Endothelial cell of umbilical vein (primary cell): Measurements from ENCODE around the gene DCTD. TPM values are rescaled to one million over a fixed set of nuclear protein-coding genes. Genes with fewer than 3 reads are reported as not detected.

Experiments
- BruUV-seq: library from RNA; stranded (reverse); fragments of 400-500 nt; replicated peaks from 2 replicates; lab custom pipeline; 2021; lab: Mats Ljungman, UMichigan
- CTCF ChIA-PET: fragments of 300-600, 350-600 bp; sonication (Branson Sonifier 250); formaldehyde crosslinking; loops from one replicate; lab custom pipeline; 2021; ENCODE audit warnings: antibody characterized with exemption, inconsistent platforms; lab: Charles Lee
- POLR2A ChIA-PET: fragments of 300-600, 350-600 bp; sonication (Branson Sonifier 250); formaldehyde crosslinking; loops from one replicate; lab custom pipeline; 2021; ENCODE audit warnings: antibody characterized with exemption, inconsistent platforms; lab: Charles Lee
- DNase-seq: peaks from one replicate; pipeline ENCODE4 v3.0.0-alpha.2; 2011; ENCODE audit warnings: low read depth, low spot score
- FAIRE-seq: peaks from 2 replicates; lab custom pipeline; 2011; peaks lifted over from hg19 to GRCh38; lab: Jason Lieb, UNC
- H2AFZ ChIP-seq: 2 replicates; pipeline ENCODE4 v1.6.0; 2012; ENCODE audit warnings: low read depth, low read length, control low read depth, inconsistent platforms
- H3K27ac ChIP-seq: 2 replicates; pipeline ENCODE4 v1.5.1; 2011; ENCODE audit warnings: low read depth, mild to moderate bottlenecking, control low read depth, low read length, moderate library complexity; ENCODE audit not compliant: insufficient read depth
- H3K27me3 ChIP-seq, 2 experiments: 2 replicates each; pipeline versions ENCODE4 v1.6.0 to v1.6.1; 2011; ENCODE audit warnings: low read length in 2 of 2, mixed read lengths in 1 of 2; ENCODE audit not compliant: control insufficient read depth in 2 of 2, insufficient read depth in 2 of 2
- H3K36me3 ChIP-seq, 2 experiments: 2 replicates in 1 of 2; 3 replicates in 1 of 2; pipeline ENCODE4 v1.5.1; 2011; ENCODE audit warnings: low read length in 2 of 2, mild to moderate bottlenecking in 1 of 2, moderate library complexity in 1 of 2; ENCODE audit not compliant: control insufficient read depth in 2 of 2, insufficient read depth in 2 of 2; ENCODE audit errors: extremely low read depth in 1 of 2
- H3K4me1 ChIP-seq: 3 replicates; pipeline ENCODE4 v1.5.1; 2011; ENCODE audit warnings: mild to moderate bottlenecking, low read length; ENCODE audit not compliant: control insufficient read depth, insufficient read depth; ENCODE audit errors: extremely low read depth
- H3K4me2 ChIP-seq: 2 replicates; pipeline ENCODE4 v1.6.1; 2011; ENCODE audit warnings: low read length, control low read depth, mixed read lengths; ENCODE audit not compliant: insufficient read depth
- H3K4me3 ChIP-seq, 3 experiments: fragments of 200-600 bp in 1 of 3; sonication (generic), shearing (Covaris generic) in 1 of 3; replicated peaks in 1 of 3; 2 replicates each; pipeline ENCODE4 v1.5.1; 2011 to 2016; ENCODE audit warnings: control low read depth in 3 of 3, low read length in 3 of 3, mild to moderate bottlenecking in 2 of 3, inconsistent platforms in 1 of 3, low read depth in 1 of 3, moderate library complexity in 1 of 3; ENCODE audit not compliant: insufficient read depth in 1 of 3
- H3K79me2 ChIP-seq: 2 replicates; pipeline ENCODE4 v1.6.0; 2012; ENCODE audit warnings: low read length, inconsistent platforms; ENCODE audit not compliant: control insufficient read depth, insufficient read depth
- H3K9ac ChIP-seq: replicated peaks from 2 replicates; pipeline ENCODE3; 2011; ENCODE audit warnings: low read length, control low read depth; ENCODE audit not compliant: insufficient read depth; ENCODE audit errors: extremely low read depth
- H3K9me1 ChIP-seq: replicated peaks from 3 replicates; pipeline ENCODE4 v1.6.0; 2011; ENCODE audit warnings: mild to moderate bottlenecking, low read length; ENCODE audit not compliant: control insufficient read depth, insufficient read depth; ENCODE audit errors: extremely low read depth
- H3K9me3 ChIP-seq: replicated peaks from 2 replicates; pipeline ENCODE4 v1.5.1; 2012; ENCODE audit warnings: low read length, inconsistent platforms; ENCODE audit not compliant: control insufficient read depth, insufficient read depth
- H4K20me1 ChIP-seq: replicated peaks from 2 replicates; pipeline ENCODE3; 2011; ENCODE audit warnings: mild to moderate bottlenecking, low read length; ENCODE audit not compliant: control insufficient read depth, insufficient read depth; ENCODE audit errors: extremely low read depth
- EZH2 ChIP-seq: IDR thresholded peaks from 2 replicates; pipeline ENCODE4 v1.6.1; 2012; ENCODE audit warnings: borderline replicate concordance, low read depth, mild to moderate bottlenecking, moderate library complexity, low read length, inconsistent platforms; ENCODE audit not compliant: severe bottlenecking
- FOS ChIP-seq: IDR thresholded peaks from 2 replicates; pipeline ENCODE4 v1.6.1; 2011; ENCODE audit warnings: mild to moderate bottlenecking, low read length, moderate library complexity, borderline replicate concordance; ENCODE audit not compliant: insufficient read depth
- GATA2 ChIP-seq: IDR thresholded peaks from 2 replicates; pipeline ENCODE4 v1.7.0; 2011; ENCODE audit warnings: low read depth, mild to moderate bottlenecking, moderate library complexity, mixed read lengths, low read length; ENCODE audit not compliant: insufficient read length, insufficient read depth
- JUN ChIP-seq: IDR thresholded peaks from 2 replicates; pipeline ENCODE4 v1.6.1; 2011; ENCODE audit warnings: borderline replicate concordance, low read depth; ENCODE audit not compliant: insufficient read length, insufficient read depth
- MYC ChIP-seq: IDR thresholded peaks from one replicate; pipeline ENCODE4 v1.6.1; 2011; ENCODE audit warnings: mild to moderate bottlenecking, low read depth, low read length
- POLR2A ChIP-seq: IDR thresholded peaks from 2 replicates; pipeline ENCODE4 v1.6.1; 2012; ENCODE audit warnings: low read depth, mild to moderate bottlenecking, control low read depth, low read length
- POLR2AphosphoS5 ChIP-seq: IDR thresholded peaks from 2 replicates; pipeline ENCODE4 v1.6.1; 2012; ENCODE audit warnings: low read depth, mild to moderate bottlenecking, control low read depth, low read length, moderate library complexity; ENCODE audit not compliant: insufficient read depth
- dilution Hi-C: fragments of 300-500 bp; cut with MboI; formaldehyde crosslinking; loops from one replicate; pipeline ENCODE4 v1.15.0; 2019; ENCODE audit warnings: low sequenced_read_pairs; ENCODE audit not compliant: extremely low pct_ligation_motif_present
- intact Hi-C: fragments of 100-400 bp; cut with micrococcal nuclease; formaldehyde crosslinking; loops from one replicate; pipeline ENCODE4 v1.10.0; 2022
- polyA plus RNA-seq, 4 experiments: library from polyadenylated mRNA; depleted of rRNA in 3 of 4; stranded (reverse) in 3 of 4; unstranded in 1 of 4; fragments of >200 nt; gene quantifications; 2 replicates each; pipeline versions ENCODE4 v1.2.1 to v1.2.3, GENCODE V29; 2011 to 2012; ENCODE audit warnings: missing spikeins in 1 of 4
- total RNA-seq: library from RNA; stranded (reverse); gene quantifications from 2 replicates; pipeline ENCODE4 v1.2.3, GENCODE V29; 2021
- TF ChIP-seq, protein P1 (sequence below): IDR thresholded peaks from 2 replicates; pipeline ENCODE4 v1.6.1; 2011; ENCODE audit not compliant: insufficient read depth, insufficient read length
- TF ChIP-seq, protein P2 (sequence below), 2 donors: IDR thresholded peaks; 1 replicate in 1 of 2; 2 replicates in 1 of 2; pipeline ENCODE4 v1.5.1; 2011; ENCODE audit warnings: low read length in 2 of 2, mild to moderate bottlenecking in 2 of 2, moderate library complexity in 2 of 2, control low read depth in 1 of 2, inconsistent platforms in 1 of 2, low read depth in 1 of 2; ENCODE audit not compliant: insufficient read depth in 1 of 2; ENCODE audit errors: extremely low read depth in 1 of 2

Gene DCTD
- total and polyA plus RNA-seq, 2 donors (not counting 3 experiments of a cell fraction or from before 2014, with no cell fraction given), result 105 to 111 TPM

DNA sequence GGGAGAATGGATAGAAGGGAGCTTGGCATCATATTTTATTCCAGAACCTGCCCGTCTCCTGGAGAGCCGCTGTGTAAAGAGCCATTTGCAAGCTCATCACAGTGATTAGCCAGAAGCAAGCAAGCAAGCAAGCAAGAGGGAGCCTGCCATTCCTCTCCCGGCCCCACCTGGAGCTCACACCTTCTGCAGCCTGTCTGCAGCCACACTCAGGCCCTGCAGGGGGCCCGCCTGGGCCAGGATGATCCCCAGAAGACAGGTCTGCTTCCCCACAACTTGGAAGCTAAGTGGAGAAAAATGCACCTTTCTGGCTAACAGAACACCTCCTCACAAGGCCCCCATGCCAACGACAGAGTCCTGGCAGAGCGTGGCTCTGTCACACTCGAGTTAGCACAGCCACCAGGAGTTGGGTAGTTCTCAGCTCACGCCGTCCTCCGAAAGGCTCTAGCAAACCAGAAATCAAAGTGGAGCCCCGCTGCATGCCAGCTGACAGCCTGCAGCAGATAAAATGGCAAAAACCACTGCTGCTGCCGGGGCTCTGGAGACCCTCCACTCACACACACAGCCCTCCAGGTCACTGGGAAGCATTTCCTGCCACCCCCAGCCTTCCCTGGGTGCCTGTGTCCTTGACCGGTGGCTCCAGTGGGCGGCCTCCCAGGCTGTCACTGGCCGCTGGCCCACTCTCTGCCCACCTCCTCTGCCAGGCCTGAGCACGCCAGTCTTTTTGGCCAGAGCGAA, 54.9 kb downstream of the DCTD start:
- Histone ChIP-seq H3K9ac (no peak overlapping the region), H3K27me3 (peaks cover 2 to 5% of the 10 kb centered on the region in 2 experiments), H3K79me2 (no peaks in the 10 kb centered on the region), H3K4me3 (no peak overlapping the region), H3K9me1 (no peaks in the 10 kb centered on the region), H3K4me1 (no peaks in the 10 kb centered on the region), H3K36me3 (no peaks in the 10 kb centered on the region), H3K9me3 (no peaks in the 10 kb centered on the region), H3K27ac (no peak overlapping the region), H3K4me2 (no peak overlapping the region), H4K20me1 (no peaks in the 10 kb centered on the region), H2AFZ (no peak overlapping the region)
- BruUV-seq, result no TSS peak
- dilution Hi-C loops (no loop called here), intact Hi-C loops (no loop called here)
- ChIA-PET CTCF (interaction anchor here (0.5 kb wide), 1 partner anchor 1092 kb away, joined by 3 read pairs; no protein-coding TSS in a partner anchor), POLR2A (no interaction called here)
- DNase-seq (no peak), FAIRE-seq (no peak)
- TF ChIP-seq EZH2 (no peak), POLR2AphosphoS5 (no peak), FOS (no peak), MYC (no peak), GATA2 (no peak), JUN (no peak), POLR2A (no peak)
- TF ChIP-seq, protein P1, sequence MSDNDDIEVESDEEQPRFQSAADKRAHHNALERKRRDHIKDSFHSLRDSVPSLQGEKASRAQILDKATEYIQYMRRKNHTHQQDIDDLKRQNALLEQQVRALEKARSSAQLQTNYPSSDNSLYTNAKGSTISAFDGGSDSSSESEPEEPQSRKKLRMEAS, result no peak
- TF ChIP-seq, protein P2, sequence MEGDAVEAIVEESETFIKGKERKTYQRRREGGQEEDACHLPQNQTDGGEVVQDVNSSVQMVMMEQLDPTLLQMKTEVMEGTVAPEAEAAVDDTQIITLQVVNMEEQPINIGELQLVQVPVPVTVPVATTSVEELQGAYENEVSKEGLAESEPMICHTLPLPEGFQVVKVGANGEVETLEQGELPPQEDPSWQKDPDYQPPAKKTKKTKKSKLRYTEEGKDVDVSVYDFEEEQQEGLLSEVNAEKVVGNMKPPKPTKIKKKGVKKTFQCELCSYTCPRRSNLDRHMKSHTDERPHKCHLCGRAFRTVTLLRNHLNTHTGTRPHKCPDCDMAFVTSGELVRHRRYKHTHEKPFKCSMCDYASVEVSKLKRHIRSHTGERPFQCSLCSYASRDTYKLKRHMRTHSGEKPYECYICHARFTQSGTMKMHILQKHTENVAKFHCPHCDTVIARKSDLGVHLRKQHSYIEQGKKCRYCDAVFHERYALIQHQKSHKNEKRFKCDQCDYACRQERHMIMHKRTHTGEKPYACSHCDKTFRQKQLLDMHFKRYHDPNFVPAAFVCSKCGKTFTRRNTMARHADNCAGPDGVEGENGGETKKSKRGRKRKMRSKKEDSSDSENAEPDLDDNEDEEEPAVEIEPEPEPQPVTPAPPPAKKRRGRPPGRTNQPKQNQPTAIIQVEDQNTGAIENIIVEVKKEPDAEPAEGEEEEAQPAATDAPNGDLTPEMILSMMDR (IDR thresholded peaks at IDR 0.05; ENCODE audit: extremely low read depth in 1 of 2, insufficient read depth in 1 of 2, low read depth in 1 of 2, low read length in 2 of 2), result no peak
